ENCODE results near the gene SLC18B1.
"Not testable (repeated sequence)": the region's sequence is repeated elsewhere in the genome, so short reads cannot be mapped to it uniquely, and the experiment has no call there.

- not testable (repeated sequence) for TF ChIP-seq CTCF (IDR thresholded peaks at IDR 0.05; ENCODE audit: borderline replicate concordance, extremely low read depth, low read length, poor library complexity, severe bottlenecking); EZH2 (IDR thresholded peaks at IDR 0.05; ENCODE audit: borderline replicate concordance, low read depth, low read length, severe bottlenecking)
Observed at GRCh38 chr6:132777881-132778280, 20.6 kb downstream of the SLC18B1 start.

All from DND-41 (cell line).